Kidney (tissue), 14 donors: Measurements from ENCODE around the gene F3. TPM values are rescaled to one million over a fixed set of nuclear protein-coding genes. Genes with fewer than 3 reads are reported as not detected.

ENCODE experiments used
- DNase-seq, 5 donors: peaks; one replicate each; pipeline ENCODE4 v3.0.0-alpha.2; 2013 to 2020
- FAIRE-seq: peaks from 2 replicates; lab custom pipeline; 2012; peaks lifted over from hg19 to GRCh38; lab: Jason Lieb, UNC
- H3K27ac ChIP-seq, 2 donors: one replicate each; pipeline ENCODE4 v1.7.0; 2013; ENCODE audit warnings: low read depth in 2 of 2, low read length in 2 of 2, inconsistent platforms in 1 of 2
- H3K27me3 ChIP-seq: one replicate; pipeline ENCODE4 v1.7.1; 2013; ENCODE audit warnings: low read length, inconsistent platforms; ENCODE audit not compliant: control insufficient read depth, insufficient read depth
- H3K36me3 ChIP-seq, 3 donors: one replicate each; pipeline versions ENCODE4 v1.7.0 to v1.7.1; 2013; ENCODE audit warnings: low read length in 3 of 3, control low read depth in 1 of 3, inconsistent platforms in 1 of 3; ENCODE audit not compliant: insufficient read depth in 3 of 3, control insufficient read depth in 2 of 3
- H3K4me1 ChIP-seq, 3 donors: one replicate each; pipeline versions ENCODE4 v1.7.0 to v1.7.1; 2013; ENCODE audit warnings: low read length in 3 of 3, inconsistent platforms in 1 of 3, low read depth in 1 of 3; ENCODE audit not compliant: control insufficient read depth in 2 of 3, insufficient read depth in 2 of 3
- H3K4me3 ChIP-seq, 3 donors: one replicate each; pipeline versions ENCODE4 v1.7.0 to v1.8.1; 2013; ENCODE audit warnings: low read length in 3 of 3, control low read depth in 1 of 3, inconsistent platforms in 1 of 3
- H3K9ac ChIP-seq, 3 donors: one replicate each; pipeline versions ENCODE4 v1.7.0 to v1.7.1; 2013; ENCODE audit warnings: low read length in 3 of 3, control low read depth in 1 of 3, inconsistent platforms in 1 of 3
- H3K9me3 ChIP-seq, 3 donors: one replicate each; pipeline versions ENCODE4 v1.7.0 to v1.7.1; 2013; ENCODE audit warnings: low read length in 3 of 3, control low read depth in 1 of 3, inconsistent platforms in 1 of 3; ENCODE audit not compliant: control insufficient read depth in 2 of 3, insufficient read depth in 1 of 3
- intact Hi-C: fragments of 100-400 bp; cut with DNase I; formaldehyde crosslinking; loops from one replicate; pipeline ENCODE4 v1.11.1; 2022
- polyA plus RNA-seq: library from polyadenylated mRNA; stranded (reverse); fragments of 350-450 nt; fragmentation: Illumina TruSeq; extraction: RNeasy Lipid Tissue Mini Kit (QIAGEN cat#74804); gene quantifications from one replicate; pipeline ENCODE4 v1.2.3, GENCODE V29; 2014; ENCODE audit warnings: low read depth, low replicate concordance; ENCODE audit not compliant: insufficient read depth
- total RNA-seq: library from RNA; stranded (reverse); fragmentation: NEBNext Ultra II Directional; extraction: Animal tissue kit (Norgen Biotek cat#: 25700); gene quantifications from one replicate; pipeline ENCODE4 v1.2.1, GENCODE V29; 2021
- TF ChIP-seq, protein P1 (sequence below): IDR thresholded peaks from 3 replicates; pipeline ENCODE4 v1.5.1; 2012; ENCODE audit warnings: mild to moderate bottlenecking, moderate library complexity, borderline replicate concordance; ENCODE audit not compliant: insufficient read depth; ENCODE audit errors: extremely low read depth
- donor health status: control.
- donor health status: control.
- donor health status: control.
- donor health status: control.
- donor health status: control.
- donor health status: DM: yes; HTN: yes; CAD: no.
- donor health status: Normal renal cell carcinoma (clear cell type).

Gene F3
- total and polyA plus RNA-seq, 2 donors from 2014 or later: 8.8 to 19.0 TPM

DNA sequence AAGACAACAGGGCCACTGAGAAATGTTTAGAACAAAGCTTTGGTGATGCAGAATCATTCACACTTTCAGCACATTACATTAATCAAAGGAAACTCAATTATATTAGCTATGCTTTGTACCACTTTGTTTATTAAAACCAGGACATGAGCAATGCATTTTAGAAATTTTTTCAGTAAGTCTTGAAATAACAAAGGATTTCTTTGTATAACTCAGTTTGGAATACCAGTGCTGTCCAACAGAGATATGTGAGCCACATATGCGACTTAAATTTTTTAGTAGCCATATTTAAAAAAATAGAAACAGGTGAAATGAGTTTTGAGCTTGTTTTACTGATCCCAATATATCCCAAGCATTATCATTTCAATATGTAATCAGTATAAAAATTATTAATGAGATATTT is 18.8 kb upstream of the F3 start:
- no peaks in the 10 kb centered on the region for H3K36me3 ChIP-seq
- no peaks in the 10 kb centered on the region for H3K4me1 ChIP-seq
- TF ChIP-seq, protein P1, sequence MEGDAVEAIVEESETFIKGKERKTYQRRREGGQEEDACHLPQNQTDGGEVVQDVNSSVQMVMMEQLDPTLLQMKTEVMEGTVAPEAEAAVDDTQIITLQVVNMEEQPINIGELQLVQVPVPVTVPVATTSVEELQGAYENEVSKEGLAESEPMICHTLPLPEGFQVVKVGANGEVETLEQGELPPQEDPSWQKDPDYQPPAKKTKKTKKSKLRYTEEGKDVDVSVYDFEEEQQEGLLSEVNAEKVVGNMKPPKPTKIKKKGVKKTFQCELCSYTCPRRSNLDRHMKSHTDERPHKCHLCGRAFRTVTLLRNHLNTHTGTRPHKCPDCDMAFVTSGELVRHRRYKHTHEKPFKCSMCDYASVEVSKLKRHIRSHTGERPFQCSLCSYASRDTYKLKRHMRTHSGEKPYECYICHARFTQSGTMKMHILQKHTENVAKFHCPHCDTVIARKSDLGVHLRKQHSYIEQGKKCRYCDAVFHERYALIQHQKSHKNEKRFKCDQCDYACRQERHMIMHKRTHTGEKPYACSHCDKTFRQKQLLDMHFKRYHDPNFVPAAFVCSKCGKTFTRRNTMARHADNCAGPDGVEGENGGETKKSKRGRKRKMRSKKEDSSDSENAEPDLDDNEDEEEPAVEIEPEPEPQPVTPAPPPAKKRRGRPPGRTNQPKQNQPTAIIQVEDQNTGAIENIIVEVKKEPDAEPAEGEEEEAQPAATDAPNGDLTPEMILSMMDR: no peak
- no peak overlapping the region for H3K27ac ChIP-seq
- no peak for FAIRE-seq
- no peaks in the 10 kb centered on the region for H3K9me3 ChIP-seq
- intact Hi-C loops: no loop called here
- no peaks in the 10 kb centered on the region for H3K27me3 ChIP-seq
- H3K9ac ChIP-seq: no peak overlapping the region
- H3K4me3 ChIP-seq: no peak overlapping the region
- no peak for DNase-seq

DNA sequence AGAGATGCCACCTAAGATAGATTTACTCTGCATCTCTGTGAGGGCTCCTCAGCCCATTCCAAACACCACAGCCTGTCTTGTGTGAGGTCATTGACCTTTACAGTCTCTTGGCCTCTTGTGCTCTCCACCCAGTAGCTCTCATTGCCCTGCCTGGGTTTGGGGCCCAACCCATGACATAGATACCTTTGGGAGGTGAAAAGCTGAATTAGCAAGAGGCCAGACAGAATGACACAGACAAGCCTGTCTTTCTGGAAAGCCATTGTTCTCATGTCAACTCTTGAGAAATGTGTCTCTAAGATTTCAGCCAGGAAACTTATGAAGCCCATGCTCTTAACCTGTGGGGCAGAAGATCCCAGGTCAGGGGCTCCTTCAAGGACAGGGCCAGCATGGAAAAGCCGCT is 18.4 kb upstream of the F3 start:
- Histone ChIP-seq H3K4me3 (no peak overlapping the region), H3K9me3 (no peaks in the 10 kb centered on the region), H3K36me3 (no peaks in the 10 kb centered on the region), H3K27me3 (no peaks in the 10 kb centered on the region), H3K9ac (no peak overlapping the region), H3K4me1 (no peaks in the 10 kb centered on the region), H3K27ac (no peak overlapping the region)
- FAIRE-seq: no peak
- TF ChIP-seq, protein P1: no peak
- no peak for DNase-seq
- intact Hi-C loops: no loop called here

DNA sequence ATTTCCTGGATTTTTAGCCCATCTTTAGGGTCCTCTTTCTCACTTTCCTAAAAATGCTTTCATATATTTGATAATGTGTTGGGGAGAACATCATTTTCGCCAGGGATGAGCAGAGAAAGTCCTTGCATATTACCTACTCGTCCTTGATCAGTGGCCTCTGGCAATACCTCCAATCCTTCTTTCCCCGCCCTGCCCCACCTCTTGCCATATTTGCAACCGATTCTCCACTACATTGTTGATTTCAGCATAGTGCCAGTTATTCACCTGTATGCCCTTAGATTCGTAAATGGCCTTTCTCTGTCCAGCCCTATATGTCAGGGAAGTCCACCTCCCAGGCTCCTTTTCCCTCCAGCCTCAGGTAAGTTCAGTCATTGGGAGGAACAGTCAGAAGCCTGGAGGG is 13.5 kb upstream of the F3 start:
- H3K4me3 ChIP-seq: no peak overlapping the region
- no peaks in the 10 kb centered on the region for H3K36me3 ChIP-seq
- no peaks in the 10 kb centered on the region for H3K27me3 ChIP-seq
- FAIRE-seq: no peak
- H3K27ac ChIP-seq: no peak overlapping the region
- H3K4me1 ChIP-seq: peaks cover 0 to 4% (median 0%) of the 10 kb centered on the region in 3 donors
- intact Hi-C loops: no loop called here
- H3K9ac ChIP-seq: no peak overlapping the region
- TF ChIP-seq, protein P1: no peak
- no peaks in the 10 kb centered on the region for H3K9me3 ChIP-seq
- no peak for DNase-seq

GRCh38 chr1:94554580-94554979 is 13.0 kb upstream of the F3 start:
- TF ChIP-seq, protein P1: no peak
- Histone ChIP-seq H3K36me3 (no peaks in the 10 kb centered on the region), H3K9ac (no peak overlapping the region), H3K27me3 (no peaks in the 10 kb centered on the region), H3K9me3 (no peaks in the 10 kb centered on the region), H3K4me3 (no peak overlapping the region), H3K27ac (no peak overlapping the region), H3K4me1 (peaks cover 0 to 4% (median 0%) of the 10 kb centered on the region in 3 donors)
- intact Hi-C loops: no loop called here
- DNase-seq (no peak), FAIRE-seq (no peak)
